Activated CD4-positive, alpha-beta T cell treated with anti-CD3 and anti-CD28 coated beads for 24 hours (primary cell): Measurements from ENCODE around the gene SEC16A.

Experiments
- DNase-seq, 2 donors: peaks; one replicate each; pipeline ENCODE4 v3.0.0-alpha.2; 2020; ENCODE audit warnings: low read depth in 2 of 2

SEC16A gene

GRCh38 chr9:136519263-136520052, 36.6 kb upstream of the SEC16A start:
- no peak for DNase-seq

- DNase-seq = no peak
These were observed 35.8 kb upstream of the SEC16A start for GRCh38 chr9:136518623-136519022.

- DNase-seq = no peak
These were observed 35.1 kb upstream of the SEC16A start for GRCh38 chr9:136517950-136518349.

- DNase-seq = no peak
These were observed 34.3 kb upstream of the SEC16A start for GRCh38 chr9:136517012-136517743.

- no peak for DNase-seq
These were observed 33.4 kb upstream of the SEC16A start for GRCh38 chr9:136516191-136516654.

- DNase-seq = no peak
These were observed 32.4 kb upstream of the SEC16A start for GRCh38 chr9:136515276-136515675.

GRCh38 chr9:136514022-136514714, 31.3 kb upstream of the SEC16A start:
- DNase-seq = no peak

- DNase-seq = no peak
These were observed 30.4 kb upstream of the SEC16A start for GRCh38 chr9:136513191-136513590.

- peak in 1 of 2 donors; percentile 19 for DNase-seq
These were observed 29.8 kb upstream of the SEC16A start for GRCh38 chr9:136512651-136513071.

- DNase-seq = no peak
These were observed 29.1 kb upstream of the SEC16A start for GRCh38 chr9:136511670-136512592.

- no peak for DNase-seq
These were observed 28.4 kb upstream of the SEC16A start for GRCh38 chr9:136511144-136511669.

- DNase-seq = no peak
These were observed 27.7 kb upstream of the SEC16A start for GRCh38 chr9:136510561-136510960.

- no peak for DNase-seq
These were observed 26.7 kb upstream of the SEC16A start for GRCh38 chr9:136509549-136509948.

GRCh38 chr9:136508729-136509500, 26.1 kb upstream of the SEC16A start:
- DNase-seq = no peak

GRCh38 chr9:136507992-136508375, 25.1 kb upstream of the SEC16A start:
- DNase-seq = no peak

- no peak for DNase-seq
These were observed 24.6 kb upstream of the SEC16A start for GRCh38 chr9:136507221-136507991.

- DNase-seq = no peak
These were observed 23.6 kb upstream of the SEC16A start for GRCh38 chr9:136506425-136506824.

- no peak for DNase-seq
These were observed 22.9 kb upstream of the SEC16A start for GRCh38 chr9:136505406-136506403.
